ENCODE data around the gene KIAA1328.

The KIAA1328 gene

GRCh38 chr18:36953047-36953446, 124.1 kb downstream of the KIAA1328 start:
- DNase-seq (ENCODE audit: low spot score) = no peak

DNA sequence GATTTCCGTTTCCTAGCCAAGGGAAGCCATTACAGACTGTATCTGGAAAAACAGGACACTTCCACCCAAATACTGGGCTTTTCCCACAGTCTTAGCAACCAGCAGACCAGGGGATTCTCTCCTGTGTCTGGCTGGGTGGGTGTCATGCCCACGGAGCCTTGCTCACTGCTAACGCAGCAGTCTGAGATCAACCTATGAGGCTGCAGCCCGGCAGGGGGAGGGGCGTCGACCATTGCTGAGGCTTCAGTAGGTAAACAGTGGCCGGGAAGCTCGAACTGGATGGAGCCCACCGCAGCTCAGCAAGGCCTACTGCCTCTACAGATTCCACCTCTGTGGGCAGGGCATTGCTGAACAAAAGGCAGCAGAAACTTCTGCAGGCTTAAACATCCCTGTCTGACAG, 131.1 kb downstream of the KIAA1328 start:
- DNase-seq (ENCODE audit: low spot score) = no peak

GRCh38 chr18:36963464-36963863, 134.5 kb downstream of the KIAA1328 start:
- DNase-seq (ENCODE audit: low spot score) = no peak

- DNase-seq (ENCODE audit: low spot score) = no peak
These were observed 145.8 kb downstream of the KIAA1328 start for GRCh38 chr18:36974686-36975085.

GRCh38 chr18:36977121-36977520, 148.2 kb downstream of the KIAA1328 start:
- DNase-seq (ENCODE audit: low spot score) = no peak

- DNase-seq (ENCODE audit: low spot score) = no peak
These were observed 164.1 kb downstream of the KIAA1328 start for GRCh38 chr18:36993068-36993467.

- DNase-seq (ENCODE audit: low spot score) = no peak
These were observed 177.8 kb downstream of the KIAA1328 start for GRCh38 chr18:37006742-37007141.

DNA sequence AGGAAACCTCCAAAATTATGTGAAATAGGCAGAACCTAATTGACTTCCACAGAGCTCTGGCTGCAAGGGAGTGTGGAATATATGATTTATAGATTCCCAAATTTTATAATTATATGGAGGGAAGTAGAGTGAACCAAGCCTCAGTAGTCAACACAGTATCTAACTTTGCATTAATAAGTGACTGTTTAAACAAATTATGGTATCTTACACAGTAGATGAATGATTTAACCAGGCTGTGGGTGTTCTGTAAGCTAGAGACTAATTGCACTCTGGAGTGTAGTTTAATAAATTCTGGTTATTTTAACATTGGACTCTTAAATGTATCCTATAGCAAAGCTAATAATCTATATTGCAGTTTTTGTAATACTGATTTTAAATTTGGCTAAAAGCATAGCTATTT, 183.5 kb downstream of the KIAA1328 start:
- DNase-seq (ENCODE audit: low spot score) = no peak

- DNase-seq (ENCODE audit: low spot score) = no peak
These were observed 190.4 kb downstream of the KIAA1328 start for GRCh38 chr18:37019157-37019827.

- DNase-seq (ENCODE audit: low spot score) = no peak
These were observed 204.5 kb downstream of the KIAA1328 start for GRCh38 chr18:37033419-37033818.

- no peak for DNase-seq (ENCODE audit: low spot score)
These were observed 213.5 kb downstream of the KIAA1328 start for GRCh38 chr18:37042381-37042780.

DNA sequence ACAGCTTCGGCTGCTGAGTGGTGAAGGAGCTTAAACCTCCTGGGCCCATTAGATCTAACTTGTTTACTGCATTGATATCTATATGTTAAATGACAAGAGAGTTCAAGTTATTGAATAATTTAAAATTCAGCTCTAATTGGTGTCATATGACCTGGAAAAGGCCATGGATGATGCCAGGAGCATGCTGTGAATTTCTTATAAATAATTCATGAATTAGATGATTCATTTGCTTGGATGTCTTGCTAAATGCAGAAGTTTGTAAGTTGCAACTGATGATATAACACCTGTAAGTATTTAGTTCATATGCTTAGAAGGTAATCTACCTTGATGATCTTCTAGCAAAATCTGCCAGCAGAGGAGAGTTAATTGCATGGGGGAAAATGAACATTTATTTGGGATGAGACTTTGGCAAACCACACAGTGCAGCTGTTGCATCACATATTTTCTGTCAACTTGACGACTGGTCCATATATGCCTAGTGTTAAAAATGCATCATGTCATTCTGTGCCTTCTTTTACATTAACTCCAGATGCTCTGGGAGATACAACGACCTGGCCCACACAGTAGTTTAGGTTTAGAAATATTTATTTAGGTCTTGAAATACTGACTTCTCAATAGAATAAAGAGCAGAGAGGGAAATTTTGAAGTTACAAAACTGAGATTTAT, 226.3 kb downstream of the KIAA1328 start:
- no peak for DNase-seq (ENCODE audit: low spot score)

DNA sequence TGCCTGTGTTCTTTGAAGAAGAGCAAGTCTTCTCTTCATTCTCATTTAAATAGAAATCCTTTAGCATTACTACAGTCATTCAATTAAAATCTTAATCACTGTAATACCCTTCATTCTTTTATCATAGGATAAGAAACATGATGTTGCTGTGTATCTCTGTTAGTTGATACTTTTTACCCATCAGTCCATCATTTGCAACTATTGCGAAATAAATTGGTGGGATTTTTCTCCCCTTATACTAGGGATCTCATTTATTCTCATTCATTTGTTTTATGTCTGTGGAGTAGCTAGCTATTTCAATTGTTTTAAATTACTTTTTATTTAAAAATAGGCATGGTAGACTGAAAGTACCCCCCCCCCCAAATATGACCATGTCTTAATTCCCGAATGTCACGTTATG, 235.3 kb downstream of the KIAA1328 start:
- no peak for DNase-seq (ENCODE audit: low spot score)

DNA sequence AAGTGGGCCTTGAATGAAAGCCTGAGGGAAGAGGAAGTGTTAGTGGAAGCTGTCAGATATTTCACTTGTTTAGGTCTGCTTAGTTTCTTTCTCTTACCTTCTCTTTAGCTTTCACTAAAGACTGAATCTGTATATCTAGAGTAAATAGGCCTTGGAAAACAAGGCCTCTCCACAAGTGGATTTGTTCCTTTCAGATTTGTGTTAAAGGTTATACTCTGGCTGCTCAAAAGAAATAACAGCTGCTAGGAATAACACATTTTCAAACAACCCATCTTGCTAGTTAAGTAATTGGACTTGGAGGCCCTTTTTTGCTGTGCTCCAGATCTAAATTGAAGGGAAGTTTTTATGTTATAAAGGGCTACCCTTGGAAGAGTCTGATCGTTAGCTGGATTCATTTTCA, 236.3 kb downstream of the KIAA1328 start:
- no peak for DNase-seq (ENCODE audit: low spot score)

DNA sequence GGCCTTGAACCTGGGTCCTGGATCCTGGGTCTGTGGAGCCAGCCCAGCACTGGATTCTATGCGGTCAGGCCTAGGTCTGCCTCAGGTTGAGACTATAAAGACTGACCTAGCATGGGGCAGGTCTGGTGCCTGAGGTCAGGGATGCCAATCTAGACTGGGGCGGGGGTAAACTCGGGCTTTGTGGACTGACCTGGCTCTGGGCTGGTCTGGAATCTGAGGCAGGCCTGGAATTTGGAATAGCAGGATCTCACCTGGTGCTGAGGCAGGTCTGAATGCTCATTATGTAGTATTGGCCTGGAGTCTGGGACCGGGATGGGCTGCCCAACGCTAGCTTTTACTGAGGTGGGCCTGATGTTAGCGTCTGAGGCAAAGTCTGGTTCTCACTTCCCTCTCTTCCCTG, 256.0 kb downstream of the KIAA1328 start:
- no peak for DNase-seq (ENCODE audit: low spot score)

- no peak for DNase-seq (ENCODE audit: low spot score)
These were observed 256.4 kb downstream of the KIAA1328 start for GRCh38 chr18:37085362-37085761.

DNA sequence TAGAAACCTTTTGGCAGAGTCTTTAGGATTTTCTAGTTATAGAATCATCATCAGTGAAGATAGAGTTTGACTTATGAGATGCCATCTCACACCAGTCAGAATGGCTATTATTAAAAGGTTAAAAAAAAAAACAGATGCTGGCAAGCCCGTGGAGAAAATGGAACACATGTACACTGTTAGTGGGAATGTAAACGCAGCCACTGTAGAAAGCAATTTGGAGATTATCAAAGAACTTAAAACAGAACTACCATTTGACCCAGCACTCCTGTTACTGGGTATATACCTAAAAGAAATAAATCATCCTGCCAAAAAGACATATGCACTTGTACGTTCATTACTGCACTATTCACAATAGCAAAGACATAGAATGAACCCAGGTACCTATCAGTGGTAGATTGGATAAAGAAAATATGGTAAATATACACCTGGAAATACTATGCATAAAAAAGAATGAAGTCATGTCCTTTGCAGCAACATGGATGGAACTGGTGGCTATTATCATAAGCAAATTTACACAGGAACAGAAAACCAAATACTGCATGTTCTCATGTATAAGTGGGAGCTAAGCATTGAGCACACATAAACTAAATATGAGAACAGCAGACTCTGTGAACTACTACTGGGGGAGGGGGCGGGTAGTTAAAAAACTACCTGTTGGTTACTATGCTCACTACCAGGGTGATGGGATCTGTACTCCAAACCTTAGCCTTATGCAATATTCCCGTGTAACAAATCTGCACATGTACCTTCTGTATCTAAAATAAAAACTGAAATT, 279.0 kb downstream of the KIAA1328 start:
- no peak for DNase-seq (ENCODE audit: low spot score)

DNA sequence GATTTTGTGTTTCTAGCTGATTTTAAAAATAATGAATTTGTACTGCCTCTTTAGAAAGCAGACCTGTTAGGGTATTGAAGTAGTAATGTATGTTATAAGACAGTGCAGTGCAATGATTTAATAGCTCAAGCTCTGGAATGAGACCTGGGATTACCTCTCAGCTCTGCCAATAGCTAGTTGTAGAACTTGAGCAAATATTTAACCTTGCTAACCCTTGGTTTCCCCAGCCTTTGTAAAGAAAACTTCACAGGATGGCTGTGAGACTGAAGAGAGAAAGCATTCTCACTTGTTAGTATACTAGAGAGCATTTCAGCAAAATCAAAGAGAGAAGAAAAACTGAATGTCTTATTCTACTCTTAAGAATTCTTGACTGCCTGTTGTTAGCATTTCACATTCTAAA, 293.9 kb downstream of the KIAA1328 start:
- no peak for DNase-seq (ENCODE audit: low spot score)

DNA sequence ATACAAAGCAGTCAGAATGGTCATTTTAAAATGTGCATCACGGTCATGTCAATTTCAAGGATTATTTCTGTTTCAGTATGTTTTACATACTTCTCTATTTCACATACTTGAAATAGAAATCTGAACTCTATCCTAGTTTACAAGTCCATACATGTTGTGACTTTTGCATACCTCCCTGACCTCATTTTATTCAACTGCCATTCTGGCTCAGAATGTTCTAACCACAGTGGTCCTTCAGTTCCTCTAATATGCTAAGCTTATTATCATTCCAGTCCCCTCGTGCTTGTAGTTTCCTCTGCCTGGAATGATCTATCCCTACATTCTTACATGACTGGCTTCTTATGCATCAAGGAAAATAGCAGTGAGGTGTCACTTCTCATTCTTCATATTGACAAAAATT, 295.6 kb downstream of the KIAA1328 start:
- DNase-seq (ENCODE audit: low spot score) = no peak

DNA sequence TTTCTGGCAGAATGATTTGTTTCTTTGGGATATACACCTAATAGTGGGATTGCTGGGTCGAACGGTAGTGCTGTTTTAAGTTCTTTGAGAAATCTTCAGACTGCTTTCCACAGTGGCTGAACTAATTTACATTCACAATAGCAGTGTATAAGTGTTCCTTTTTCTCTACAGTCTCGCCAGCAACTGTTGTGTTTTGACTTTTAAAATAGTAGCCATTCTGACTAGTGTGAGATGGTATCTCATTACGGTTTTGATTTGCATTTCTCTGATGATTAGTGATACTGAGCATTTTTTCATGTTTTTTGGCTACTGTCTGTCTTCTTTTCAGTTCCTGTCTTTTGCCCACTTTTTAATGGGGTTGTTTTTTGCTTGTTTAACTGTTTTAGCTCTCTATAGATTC, 306.2 kb downstream of the KIAA1328 start:
- DNase-seq (ENCODE audit: low spot score) = no peak

GRCh38 chr18:37138456-37138855, 309.5 kb downstream of the KIAA1328 start:
- no peak for DNase-seq (ENCODE audit: low spot score)

DNA sequence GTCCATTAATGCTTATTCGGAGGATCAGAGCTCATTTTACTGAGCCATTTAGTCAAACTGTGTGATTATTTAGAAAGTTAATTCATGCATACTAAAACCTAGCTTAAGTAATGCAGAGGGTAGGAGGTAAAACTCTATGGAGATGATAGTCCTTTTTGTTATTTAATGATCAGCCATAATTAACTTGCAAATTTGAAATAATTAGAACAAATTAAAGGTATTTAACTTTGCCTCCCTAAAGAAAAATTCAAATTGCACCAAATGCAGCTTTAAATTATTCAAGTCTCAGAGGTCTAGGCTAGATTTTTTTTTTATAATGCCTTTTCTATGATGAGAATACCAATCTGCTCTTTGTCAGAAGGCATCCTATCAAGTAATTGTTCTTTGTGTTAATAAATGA, 310.9 kb downstream of the KIAA1328 start:
- no peak for DNase-seq (ENCODE audit: low spot score)

- DNase-seq (ENCODE audit: low spot score) = no peak
These were observed 316.0 kb downstream of the KIAA1328 start for GRCh38 chr18:37144921-37145320.

Data from CD4-positive, alpha-beta T cell treated with Interleukin-2 at 100 ng/mL for 4 hours (primary cell).